C4-2B (cell line): ENCODE measurements around the gene CDK14.
"Not testable (repeated sequence)": the region's sequence is repeated elsewhere in the genome, so short reads cannot be mapped to it uniquely, and the experiment has no call there.

Experiments
- H3K27ac ChIP-seq: fragments of 450-650 bp; 2 replicates; pipeline ENCODE4 v1.5.1; 2017
- ZFX ChIP-seq: fragments of 450-650 bp; IDR thresholded peaks from 2 replicates; pipeline ENCODE4 v1.6.1; 2017
- TF ChIP-seq, protein P1 (sequence below): fragments of 450-650 bp; conservative IDR thresholded peaks from 2 replicates; pipeline ENCODE4 v1.5.1; 2017; ENCODE audit warnings: mild to moderate bottlenecking

CDK14 gene

GRCh38 chr7:90752051-90752450 lies 155.9 kb downstream of the CDK14 start:
- H3K27ac ChIP-seq = no peak overlapping the region
- TF ChIP-seq, protein P1, sequence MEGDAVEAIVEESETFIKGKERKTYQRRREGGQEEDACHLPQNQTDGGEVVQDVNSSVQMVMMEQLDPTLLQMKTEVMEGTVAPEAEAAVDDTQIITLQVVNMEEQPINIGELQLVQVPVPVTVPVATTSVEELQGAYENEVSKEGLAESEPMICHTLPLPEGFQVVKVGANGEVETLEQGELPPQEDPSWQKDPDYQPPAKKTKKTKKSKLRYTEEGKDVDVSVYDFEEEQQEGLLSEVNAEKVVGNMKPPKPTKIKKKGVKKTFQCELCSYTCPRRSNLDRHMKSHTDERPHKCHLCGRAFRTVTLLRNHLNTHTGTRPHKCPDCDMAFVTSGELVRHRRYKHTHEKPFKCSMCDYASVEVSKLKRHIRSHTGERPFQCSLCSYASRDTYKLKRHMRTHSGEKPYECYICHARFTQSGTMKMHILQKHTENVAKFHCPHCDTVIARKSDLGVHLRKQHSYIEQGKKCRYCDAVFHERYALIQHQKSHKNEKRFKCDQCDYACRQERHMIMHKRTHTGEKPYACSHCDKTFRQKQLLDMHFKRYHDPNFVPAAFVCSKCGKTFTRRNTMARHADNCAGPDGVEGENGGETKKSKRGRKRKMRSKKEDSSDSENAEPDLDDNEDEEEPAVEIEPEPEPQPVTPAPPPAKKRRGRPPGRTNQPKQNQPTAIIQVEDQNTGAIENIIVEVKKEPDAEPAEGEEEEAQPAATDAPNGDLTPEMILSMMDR = no peak
- no peak for TF ChIP-seq ZFX

GRCh38 chr7:90755041-90755440 lies 158.9 kb downstream of the CDK14 start:
- H3K27ac ChIP-seq = no peak overlapping the region
- TF ChIP-seq ZFX = no peak
- TF ChIP-seq, protein P1 = no peak

DNA sequence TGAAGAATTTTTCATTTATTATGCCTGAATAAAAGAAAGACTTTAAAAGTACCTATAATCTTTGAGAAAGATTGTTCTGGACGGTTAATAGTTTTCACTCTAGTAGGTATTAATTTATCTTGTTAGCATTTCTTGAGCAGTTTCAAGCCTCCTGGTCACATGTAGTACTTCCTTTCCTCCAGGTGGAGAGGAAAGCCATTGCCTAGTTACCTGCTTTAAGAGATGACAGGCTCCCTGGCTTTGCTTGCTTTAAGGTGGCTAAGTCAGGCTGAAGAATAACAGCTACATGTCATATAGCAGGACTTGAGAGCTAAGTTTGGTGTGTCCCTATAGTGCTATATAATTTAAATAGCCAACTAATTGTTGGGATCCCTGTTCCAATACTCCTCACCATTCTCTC lies 160.2 kb downstream of the CDK14 start:
- TF ChIP-seq, protein P1 = no peak
- TF ChIP-seq ZFX = no peak
- H3K27ac ChIP-seq = no peak overlapping the region

DNA sequence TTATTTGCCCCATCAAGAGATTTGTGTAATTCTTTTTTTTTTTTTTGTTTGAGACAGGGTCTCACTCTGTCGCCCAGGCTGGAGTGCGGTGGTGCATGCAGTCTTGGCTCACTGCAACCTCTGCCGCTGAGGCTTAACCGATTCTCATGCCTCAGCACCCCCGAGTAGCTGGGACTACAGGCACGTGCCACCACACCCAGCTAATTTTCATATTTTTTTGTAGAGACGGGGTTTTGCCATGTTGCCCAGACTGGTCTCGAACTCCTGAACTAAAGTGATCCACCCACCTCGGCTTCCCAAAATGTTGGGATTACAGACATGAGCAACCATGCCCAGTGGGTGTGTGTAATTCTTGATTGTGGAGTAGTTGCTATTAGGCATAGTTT lies 161.4 kb downstream of the CDK14 start:
- not testable (repeated sequence) for H3K27ac ChIP-seq

DNA sequence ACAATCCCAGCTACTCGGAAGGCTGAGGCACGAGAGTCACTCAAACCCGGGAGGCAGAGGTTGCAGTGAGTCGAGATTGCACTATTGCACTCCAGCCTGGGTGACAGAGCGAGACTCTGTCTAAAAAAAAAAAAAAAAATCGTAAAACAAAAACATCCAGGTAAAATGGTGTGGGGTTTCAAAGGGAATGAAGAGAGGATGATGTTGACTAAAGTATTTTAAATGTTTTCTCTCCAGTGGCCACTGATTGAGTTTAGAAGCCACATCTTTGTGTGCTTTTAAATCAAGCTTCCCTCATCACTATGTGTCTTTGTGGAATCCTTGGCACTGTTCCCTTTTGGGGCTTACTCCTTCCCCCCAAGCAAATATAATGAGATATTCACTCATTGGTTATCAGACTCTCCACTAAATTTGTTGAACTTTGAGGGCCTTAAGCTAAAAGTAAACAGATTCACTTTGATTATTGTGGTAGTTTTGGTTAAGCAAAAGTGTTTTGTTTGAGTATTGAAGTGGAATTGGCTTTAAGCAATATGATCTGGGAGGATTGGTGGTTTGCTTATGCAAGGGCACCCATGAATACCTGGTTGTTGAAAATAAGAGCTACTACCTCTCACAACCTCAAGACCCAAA lies 162.9 kb downstream of the CDK14 start:
- H3K27ac ChIP-seq = peak overlapping the region; percentile 38; the same call in 1 of the 2 replicates
- TF ChIP-seq, protein P1 = no peak
- no peak for TF ChIP-seq ZFX

GRCh38 chr7:90759710-90760109 lies 163.6 kb downstream of the CDK14 start:
- TF ChIP-seq ZFX = no peak
- TF ChIP-seq, protein P1 = no peak
- H3K27ac ChIP-seq = peak overlapping the region; percentile 38; the same call in 1 of the 2 replicates

GRCh38 chr7:90760892-90761291 lies 164.8 kb downstream of the CDK14 start:
- TF ChIP-seq ZFX = no peak
- TF ChIP-seq, protein P1 = no peak
- no peak overlapping the region for H3K27ac ChIP-seq

GRCh38 chr7:90761584-90761983 lies 165.5 kb downstream of the CDK14 start:
- TF ChIP-seq, protein P1 = no peak
- TF ChIP-seq ZFX = no peak
- H3K27ac ChIP-seq = no peak overlapping the region
